ENCODE results near the gene SND1. TPM values are rescaled to one million over a fixed set of nuclear protein-coding genes. Genes with fewer than 3 reads are reported as not detected.
A peak's percentile ranks its signal among the peaks of the same experiment; 100 is the strongest.
"Not testable (repeated sequence)": the region's sequence is repeated elsewhere in the genome, so short reads cannot be mapped to it uniquely, and the experiment has no call there.

The SND1 gene
- total RNA-seq, 1 experiment from 2014 or later = 111 TPM

DNA sequence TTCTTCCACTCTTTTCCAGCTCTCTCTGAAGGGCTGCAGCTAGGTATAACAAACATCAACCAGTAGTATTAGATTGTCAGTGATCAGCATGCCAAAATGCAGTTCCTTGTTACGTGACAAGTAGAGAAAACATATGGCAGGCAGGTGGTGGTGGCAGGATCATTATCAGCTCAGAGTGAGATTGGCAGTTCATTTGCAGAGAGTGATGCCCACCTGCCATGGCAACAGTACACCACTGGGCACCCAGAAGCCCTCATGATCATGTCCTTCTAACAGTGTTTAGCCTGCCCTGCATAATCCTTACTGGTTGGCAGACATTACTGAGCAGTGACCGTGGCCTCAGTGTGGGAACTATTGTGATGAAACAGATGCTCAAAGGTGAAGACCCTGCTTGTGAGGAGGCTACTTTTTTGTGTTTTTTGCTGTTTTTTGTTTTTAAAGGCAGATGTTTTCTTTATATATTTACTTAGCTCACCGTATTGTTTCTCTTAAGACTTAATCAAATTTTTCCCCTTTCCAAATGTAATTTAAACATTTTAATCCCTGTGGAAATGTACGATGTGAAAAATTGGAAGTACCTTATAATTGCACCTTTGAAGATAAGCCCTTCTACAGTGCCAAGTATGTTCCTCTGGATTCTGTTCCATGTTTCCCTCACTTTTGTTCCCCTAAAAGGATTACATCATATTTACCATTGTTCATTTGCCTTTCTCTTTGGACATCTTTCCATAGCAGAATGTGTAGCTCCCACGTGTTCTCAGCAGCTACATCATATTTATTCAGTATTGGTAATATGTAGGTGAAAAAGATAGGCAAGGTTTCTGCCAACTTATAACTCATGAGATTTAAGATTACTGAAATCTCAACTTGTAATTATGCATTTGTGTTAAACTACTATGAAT lies 179.6 kb downstream of the SND1 start:
- DNase-seq (ENCODE audit: low spot score) = no peak

DNA sequence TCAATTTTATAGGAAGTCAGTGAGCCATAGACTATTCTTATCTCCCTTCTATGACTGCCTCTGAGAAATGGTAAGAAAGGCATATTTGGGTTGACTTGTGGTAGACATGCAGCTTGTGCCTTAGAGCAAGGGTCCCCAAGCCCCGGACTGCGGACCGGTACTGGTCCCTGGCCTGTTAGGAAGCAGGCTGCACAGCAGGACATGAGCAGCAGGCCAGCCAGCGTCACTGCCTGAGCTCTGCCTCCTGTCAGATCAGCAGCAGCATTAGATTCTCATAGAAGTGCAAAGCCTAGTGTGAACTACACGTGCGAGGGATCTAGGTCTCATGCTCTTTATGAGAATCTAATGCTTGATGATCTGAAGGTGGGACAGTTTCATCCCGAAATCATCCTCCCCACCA lies 180.6 kb downstream of the SND1 start:
- DNase-seq (ENCODE audit: low spot score) = no peak

DNA sequence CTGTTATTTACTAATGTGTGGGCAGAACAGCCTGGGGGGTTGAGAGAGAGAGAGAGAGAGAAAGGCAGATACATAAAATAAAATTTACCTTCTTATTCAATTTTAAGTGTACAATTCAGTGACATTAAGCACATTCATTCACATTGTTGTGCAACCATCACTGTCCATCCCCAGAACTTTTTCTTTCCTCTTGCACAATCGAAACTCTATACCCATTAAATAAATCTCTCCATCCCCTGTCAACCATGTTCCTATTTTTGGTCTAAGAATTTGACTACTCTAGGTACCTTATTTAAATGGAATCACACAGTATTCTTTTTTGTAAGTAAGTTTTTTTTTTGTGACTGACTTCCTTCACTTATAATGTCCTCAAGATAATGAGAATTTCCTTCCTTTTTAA lies 181.6 kb downstream of the SND1 start:
- DNase-seq (ENCODE audit: low spot score) = no peak

DNA sequence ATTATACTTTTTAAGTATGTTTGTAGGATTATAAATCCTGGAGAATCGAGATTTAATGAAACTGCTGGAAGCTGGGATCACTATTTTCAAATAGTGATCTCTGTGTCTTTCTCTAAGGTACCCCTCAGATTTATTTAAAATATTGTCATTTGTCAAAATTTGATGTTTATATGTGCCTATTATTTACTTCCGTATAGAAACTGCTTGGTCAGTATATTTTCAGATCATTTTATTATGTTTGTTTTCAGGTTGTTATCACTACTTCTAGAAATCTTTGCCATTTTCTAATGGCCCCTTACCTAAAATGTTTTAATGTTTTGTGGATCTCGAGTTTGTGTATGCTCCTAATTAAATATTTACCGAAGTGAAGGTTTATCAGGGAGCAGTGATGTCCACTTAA lies 183.7 kb downstream of the SND1 start:
- no peak for DNase-seq (ENCODE audit: low spot score)

DNA sequence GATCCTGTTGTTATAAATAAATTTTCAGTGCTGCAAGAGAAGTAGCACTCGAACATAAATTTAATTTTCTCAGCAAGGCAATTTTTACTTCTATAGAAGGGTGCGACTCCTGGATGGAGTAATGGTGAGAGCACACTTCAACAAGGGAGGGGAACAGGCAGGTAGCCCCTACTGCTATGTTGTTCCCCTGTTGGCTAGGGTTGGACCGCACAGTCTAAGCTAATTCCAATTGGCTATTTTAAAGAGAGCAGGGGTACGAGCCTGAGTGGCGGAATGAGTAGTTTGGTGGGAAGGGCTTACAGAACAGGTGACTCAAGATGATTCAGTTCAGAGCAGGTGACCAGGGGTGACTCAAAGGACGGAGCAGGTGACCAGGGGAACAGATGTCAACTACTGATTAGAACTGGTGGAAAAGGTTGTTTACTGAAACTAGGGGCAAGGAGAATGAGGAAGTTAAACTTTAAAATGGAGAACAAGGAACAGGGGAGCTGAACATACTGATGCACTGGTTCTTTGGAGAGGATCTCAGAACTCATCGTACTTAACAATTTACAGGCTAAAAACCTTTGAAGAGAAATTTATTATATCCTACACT lies 185.9 kb downstream of the SND1 start:
- not testable (repeated sequence) for DNase-seq (ENCODE audit: low spot score)

DNA sequence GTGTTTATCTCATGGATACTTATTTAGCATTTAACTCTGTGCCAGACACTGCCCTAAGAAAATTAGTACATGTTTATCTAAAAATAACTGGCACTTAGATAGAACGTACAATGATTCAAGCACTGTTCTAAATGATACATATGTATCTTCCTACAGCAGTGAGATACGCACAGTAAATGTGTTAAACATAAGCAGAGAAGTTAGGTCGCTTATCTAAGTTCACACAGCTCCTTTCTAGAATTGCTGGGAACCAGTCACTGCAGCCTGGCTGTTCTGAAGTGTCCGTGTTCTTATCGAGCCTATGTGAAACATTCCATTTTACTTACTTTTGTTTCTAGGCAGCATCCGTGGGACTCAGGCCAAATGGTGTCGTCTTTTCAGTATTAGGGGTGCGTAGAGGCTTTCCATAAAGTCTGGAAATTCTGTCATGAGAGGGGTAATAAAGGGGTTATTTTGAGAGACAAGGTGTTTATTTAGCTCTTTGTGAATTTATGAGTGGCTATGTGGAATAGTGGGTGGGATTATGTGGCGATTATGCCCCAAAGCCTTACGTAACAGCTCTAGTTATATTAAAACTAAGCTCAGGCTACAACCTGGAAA lies 186.9 kb downstream of the SND1 start:
- no peak for DNase-seq (ENCODE audit: low spot score)

DNA sequence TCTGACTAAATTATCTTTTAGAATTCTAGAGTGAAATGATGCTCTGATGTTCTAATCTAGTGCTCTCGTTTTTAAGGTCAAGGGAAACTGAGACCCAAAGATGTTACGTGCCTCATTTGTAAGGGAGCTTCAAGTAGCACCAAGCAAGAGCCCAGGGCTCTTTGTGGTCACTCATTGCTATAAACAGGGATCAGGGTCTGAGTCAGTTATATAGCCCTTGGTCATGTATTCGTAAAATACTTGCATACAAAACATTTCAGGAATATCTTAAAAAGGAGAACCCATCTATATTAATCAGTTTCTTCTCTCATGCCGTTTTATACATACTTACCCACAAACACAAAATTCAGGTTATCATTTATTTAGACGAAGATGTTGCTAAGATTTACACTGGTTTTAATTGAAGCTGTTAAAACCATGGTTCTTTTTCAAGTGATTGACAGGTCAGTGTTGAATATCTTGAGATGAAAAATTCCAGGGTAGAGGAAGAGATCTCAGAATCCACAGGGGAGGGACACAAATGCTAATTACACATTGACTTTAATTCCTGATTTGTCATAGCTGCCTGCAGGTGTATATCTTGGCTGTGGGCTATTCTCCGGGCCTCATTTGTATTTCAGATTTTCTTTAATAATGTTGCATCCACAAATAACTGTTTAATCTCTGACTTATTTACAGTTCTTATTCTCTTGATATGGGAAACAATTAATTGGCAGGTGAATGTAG lies 188.4 kb downstream of the SND1 start:
- no peak for DNase-seq (ENCODE audit: low spot score)

DNA sequence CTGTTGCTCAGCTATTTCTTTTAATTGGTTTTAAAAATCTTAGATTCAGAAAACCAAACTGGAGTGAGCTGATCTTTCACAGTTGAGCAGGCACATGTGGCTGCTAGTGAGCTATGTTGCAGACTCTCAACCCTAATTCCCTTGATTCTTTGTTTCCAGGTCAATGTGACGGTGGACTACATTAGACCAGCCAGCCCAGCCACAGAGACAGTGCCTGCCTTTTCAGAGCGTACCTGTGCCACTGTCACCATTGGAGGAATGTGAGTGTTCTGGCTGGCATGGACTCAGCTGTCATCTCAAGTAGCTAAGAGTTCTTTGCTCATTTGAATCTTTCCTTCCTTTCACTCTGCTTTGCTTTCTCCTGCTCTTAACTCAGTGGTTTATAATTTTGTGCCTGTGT lies 192.2 kb downstream of the SND1 start:
- DNase-seq (ENCODE audit: low spot score) = no peak

DNA sequence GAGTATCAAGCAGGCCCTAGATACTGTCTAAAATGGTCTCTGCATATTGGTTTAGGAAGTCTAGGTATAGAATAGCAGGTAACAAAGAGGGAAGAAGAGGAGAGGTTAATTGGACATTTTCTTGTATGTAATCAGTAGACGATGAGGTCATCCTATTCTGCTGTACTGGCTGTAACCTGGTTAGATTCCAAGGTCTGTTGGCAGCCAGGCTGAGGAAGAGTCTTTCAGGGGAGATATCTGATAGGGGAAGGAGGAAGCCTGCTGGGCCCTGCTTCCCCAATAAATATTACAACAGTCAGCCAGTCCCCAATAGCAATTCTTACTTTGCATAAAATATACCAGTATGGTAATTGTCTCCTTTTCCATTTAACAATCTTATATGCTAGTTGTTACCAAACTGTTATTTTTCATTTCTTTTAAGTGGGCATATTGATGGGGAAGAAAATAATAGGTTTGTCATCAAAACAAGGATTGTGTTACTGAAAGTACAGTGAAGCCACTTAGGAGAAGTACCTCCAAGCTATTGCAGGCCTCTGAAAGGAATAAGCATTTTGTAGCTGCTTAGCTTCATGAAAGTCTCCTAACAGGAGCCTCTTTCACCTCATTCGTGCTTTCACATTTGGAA lies 192.8 kb downstream of the SND1 start:
- no peak for DNase-seq (ENCODE audit: low spot score)

DNA sequence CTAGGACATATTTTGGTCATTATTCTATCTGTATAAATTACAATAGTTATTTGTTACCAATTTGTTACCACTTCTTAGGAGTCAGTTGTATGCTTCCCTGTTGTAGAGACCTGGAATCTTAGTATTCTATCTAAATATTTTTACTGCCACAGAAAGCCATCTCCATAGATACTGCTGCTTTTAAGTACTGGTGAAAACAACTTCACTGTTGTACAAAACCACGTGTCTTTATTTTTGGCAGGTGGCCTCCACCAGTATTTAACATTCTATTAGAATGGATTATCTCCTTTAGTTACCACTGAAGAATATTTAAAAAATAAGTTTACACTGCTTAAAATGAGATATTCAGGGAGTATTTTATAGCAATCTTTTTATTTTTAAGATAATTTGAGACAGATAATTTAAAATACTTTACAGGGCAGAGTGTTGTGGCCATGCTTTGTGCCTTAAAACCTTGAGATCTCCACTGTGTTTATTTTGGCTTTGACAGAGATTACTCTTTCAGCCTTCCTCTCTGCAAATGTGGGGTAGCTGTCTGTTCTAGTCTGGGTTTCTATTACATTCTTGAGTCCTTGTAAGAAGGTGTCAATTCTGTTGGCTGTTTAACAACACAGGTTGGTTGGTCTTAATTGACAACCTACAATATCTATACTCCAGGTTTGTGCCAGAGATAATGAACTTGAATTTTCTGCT lies 193.7 kb downstream of the SND1 start:
- DNase-seq (ENCODE audit: low spot score) = no peak

DNA sequence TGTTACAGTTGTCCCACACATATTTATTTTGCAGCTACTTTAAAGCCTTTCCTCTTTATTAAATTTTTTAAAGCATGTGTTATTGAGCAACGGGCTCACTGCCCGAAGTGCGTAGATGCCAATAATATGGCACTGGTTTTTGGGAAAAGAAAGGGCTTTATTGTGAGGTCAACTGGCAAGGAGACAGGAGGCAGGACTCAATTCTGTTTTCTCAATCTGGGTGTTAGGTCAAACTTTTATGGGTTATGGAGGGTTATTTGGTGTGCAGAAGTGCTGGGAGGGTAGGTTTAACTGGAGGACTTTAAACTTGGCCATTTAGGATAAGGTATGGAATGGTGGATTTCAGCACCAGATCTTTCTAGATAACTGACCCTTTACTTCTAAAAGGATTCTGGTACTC lies 195.6 kb downstream of the SND1 start:
- no peak for DNase-seq (ENCODE audit: low spot score)

DNA sequence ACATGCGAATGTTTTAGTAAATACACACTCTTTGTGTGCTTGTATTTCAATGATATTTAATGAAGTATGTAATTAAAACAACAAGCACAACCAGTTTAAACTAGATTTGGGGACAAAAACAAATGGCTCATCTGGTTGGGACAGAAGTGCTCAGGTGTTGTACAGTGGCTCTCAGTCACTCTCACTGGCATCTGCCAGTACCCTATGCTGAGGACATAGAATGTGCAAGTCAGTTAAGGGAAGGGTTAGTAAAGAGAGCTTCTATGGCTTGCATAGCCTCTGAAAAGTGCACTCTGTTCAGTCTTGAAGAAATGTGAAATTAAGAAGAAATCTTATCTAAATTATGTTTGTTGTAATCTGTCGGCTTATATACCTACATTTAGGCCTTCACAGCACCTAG lies 196.2 kb downstream of the SND1 start:
- no peak for DNase-seq (ENCODE audit: low spot score)

DNA sequence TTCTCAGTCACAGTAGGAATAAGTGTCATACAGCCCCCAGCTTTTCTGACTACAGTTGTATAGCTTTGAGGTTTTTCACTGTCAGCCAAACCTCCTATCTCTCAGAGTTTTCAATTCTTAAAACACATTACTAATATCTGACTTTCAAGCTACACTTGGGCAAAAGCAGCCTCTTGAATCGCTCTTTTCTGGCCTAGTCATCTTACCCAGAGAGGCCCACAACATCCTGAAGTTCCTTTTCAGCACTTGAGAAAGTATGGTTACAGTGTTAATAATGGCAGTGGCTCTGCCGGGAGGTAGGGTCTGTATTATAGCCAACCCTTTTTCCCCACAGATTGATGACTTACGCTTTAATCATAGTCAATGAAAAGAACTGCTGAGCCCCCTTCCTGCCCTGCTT lies 198.2 kb downstream of the SND1 start:
- DNase-seq (ENCODE audit: low spot score) = no peak

DNA sequence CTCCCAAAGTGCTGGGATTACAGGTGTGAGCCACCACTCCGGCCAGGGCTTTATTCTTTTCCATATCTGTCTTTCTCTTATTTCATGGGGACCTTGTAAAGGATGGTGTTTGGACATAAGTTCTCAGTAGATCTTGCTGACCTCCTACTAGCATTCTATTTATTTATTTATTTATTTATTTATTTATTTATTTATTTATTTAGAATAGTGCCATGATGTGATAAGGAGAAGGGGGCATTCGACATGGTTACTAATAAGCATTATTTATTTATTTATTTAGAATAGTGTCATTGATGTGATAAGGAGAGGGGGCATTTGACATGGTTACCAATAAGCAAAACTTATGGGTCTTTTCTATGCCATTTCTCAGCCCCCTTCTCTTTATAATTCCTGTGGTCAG lies 202.4 kb downstream of the SND1 start:
- DNase-seq (ENCODE audit: low spot score) = no peak

DNA sequence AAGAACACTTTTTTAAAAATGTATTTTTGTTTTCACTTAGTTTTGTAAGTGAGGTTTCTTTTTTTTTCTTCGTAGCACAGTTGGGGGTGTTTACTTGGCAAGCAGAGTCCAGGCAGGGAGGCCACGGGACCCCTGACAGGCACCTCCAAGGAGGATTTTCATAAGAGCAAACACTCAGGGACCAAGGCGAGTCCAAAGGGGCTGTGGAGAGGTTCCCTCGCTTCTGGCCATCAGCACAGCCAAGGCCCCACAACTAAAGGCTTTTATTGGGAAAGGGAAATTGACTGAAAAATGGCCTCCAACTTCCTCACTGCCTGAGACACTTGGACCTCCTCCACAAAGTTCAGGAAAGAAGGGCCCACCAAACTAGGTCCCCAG lies 205.5 kb downstream of the SND1 start:
- no peak for DNase-seq (ENCODE audit: low spot score)

DNA sequence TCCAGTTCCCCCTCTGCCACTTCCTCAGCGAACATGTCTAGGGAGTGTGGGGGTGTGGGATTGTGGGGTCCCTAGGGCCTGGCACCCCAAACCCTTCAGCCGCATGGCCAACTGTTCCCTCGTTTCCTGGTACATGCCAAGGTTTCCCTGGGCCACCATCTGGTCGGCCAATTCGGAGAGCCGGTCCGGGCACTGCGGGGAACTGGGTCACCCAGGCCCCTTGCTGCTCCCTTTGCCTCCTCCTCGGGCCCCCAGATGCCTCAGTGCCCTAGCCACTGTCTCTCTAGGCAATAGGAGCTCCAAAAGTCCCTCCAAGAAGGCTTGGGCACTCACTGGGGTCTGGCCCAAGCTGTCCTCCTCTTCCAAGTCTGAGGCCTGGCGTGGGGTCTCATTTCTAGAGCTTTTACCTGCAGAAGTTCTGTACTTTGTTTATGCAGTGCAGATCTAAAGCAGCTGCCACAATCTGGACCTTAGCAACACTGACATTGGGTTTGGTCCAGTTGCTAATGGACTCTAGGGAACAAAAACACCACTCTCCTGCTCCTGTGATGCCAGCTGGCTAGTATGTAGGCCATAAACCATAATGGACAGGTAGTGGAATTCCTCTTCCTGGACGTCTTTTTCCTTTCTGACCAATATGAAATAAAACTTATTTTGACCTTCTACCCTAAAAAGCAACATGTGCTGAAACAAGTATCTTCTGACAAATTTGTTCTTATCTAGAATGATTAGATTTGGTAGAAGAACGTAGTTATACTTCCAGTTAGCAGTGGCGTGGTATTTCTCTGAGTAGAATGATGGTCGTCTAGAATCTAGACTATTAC lies 206.3 kb downstream of the SND1 start:
- DNase-seq (ENCODE audit: low spot score) = no peak

DNA sequence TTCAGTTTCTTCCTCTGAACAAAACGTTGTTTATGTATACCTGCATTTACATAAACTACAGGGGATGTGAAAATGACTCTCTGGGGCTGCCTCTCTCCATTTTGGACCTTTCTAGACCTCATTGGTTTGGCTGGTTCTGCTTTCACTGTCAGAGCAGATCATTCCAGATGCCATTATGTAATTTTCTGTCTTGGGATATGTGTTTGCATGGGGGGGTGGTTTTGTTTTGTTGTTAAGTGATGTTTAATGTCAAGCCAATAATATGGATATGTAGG lies 206.9 kb downstream of the SND1 start:
- no peak for DNase-seq (ENCODE audit: low spot score)

DNA sequence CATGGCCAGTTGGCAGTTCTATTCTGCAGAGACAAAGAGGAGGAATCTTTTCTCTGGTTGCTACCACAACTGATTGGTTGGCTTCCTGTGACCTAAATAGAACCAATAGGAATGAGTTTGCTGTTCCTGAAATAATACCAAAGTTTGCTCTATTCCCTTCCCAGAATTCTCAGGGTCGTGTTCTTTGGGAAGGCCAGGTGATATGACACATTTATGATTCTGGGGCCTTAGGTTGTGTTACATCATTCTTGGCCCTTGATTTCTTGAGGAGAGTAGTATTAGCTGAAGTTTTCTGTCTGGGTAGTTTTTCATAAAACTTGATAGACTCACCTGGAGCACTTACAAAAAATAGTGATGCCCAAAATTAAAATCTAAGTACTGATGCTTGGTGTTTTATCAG lies 207.3 kb downstream of the SND1 start:
- DNase-seq (ENCODE audit: low spot score) = no peak

DNA sequence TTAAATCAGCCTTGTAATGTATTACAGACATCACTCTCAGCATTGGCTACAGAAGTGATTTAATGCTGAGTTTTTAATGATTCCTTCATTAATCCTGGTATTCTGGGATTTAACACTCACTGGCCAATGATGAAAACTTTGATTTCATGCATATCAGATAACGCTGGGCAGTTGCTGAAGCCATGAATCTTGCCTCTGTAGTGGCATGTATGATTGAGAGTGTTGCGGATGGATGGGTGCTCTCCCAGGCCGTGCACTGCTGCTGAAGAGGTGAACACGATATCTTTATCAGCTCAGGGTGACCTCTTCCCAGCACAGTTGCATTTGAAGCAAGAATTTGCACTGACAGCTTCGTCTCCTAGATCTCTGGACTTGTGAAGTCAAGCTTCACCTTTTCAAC lies 210.5 kb downstream of the SND1 start:
- DNase-seq (ENCODE audit: low spot score) = no peak

DNA sequence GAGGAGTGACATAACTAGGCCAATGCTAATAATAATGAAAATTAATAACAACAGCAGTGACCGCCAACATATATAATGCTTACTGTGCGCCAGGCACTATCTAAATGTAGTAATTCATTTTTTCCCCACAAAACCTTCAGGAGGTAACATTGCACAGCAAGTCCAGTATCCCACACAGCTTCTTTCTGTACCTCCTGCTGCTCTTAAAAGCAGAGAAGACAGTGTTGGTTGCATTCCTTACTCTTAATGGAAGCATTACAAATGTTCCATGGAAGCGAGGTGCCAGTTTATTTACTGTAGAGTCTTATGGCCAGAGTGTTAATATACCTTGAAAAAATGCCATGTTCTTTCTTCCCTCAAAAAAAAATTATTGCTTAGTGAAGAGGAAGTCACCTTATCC lies 211.1 kb downstream of the SND1 start:
- no peak for DNase-seq (ENCODE audit: low spot score)

DNA sequence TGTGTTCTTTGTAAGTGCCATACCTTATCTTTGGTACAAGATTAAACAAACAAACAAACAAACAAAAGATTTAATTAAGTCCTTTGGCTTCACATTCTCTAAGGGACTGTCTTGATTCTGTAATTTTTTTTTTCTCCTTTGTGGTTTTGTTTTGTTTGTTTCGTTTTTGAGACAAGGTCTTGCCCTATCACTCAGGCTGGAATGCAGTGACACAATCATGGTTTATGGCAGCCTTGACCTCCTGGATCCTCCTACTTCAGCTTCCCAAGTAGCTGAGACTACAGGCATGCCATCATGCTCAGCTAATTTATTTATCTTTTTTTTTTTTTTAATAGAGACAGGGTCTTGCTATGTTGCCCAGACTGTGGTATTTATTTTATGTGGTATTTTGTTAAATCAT lies 213.5 kb downstream of the SND1 start:
- peak; percentile 61 for DNase-seq (ENCODE audit: low spot score)
